HCT116 (cell line): ENCODE results near the gene RAB37. TPM values are rescaled to one million over a fixed set of nuclear protein-coding genes. Genes with fewer than 3 reads are reported as not detected.

Source experiments
- ATAC-seq: fragments of 200-7000 bp; cut with Tn5 transposase; 2 replicates; pipeline ENCODE4 v1.9.1; 2020; ENCODE audit warnings: mild to moderate bottlenecking, moderate library complexity
- BruUV-seq: library from RNA; stranded (reverse); fragments of 400-500 nt; replicated peaks from 2 replicates; lab custom pipeline; 2021; lab: Mats Ljungman, UMichigan
- CTCF ChIA-PET: fragments of 300-600 bp; sonication (Branson Sonifier 250); formaldehyde crosslinking; loops from one replicate; lab custom pipeline; 2021; ENCODE audit warnings: antibody characterized with exemption; lab: Charles Lee
- POLR2A ChIA-PET: fragments of 300-600, 350-600 bp; sonication (Branson Sonifier 250); formaldehyde crosslinking; loops from one replicate; lab custom pipeline; 2021; ENCODE audit warnings: antibody characterized with exemption; lab: Charles Lee
- RAD21 ChIA-PET, 2 experiments: fragments of 300-600 bp; sonication (Branson Sonifier 250); formaldehyde crosslinking; loops; one replicate each; lab custom pipeline; 2023; ENCODE audit warnings: low total read pairs in 2 of 2; ENCODE audit not compliant: uncharacterized antibody in 2 of 2, unreplicated experiment in 2 of 2, low non-redundant PET in 1 of 2; lab: Charles Lee
- DNase-seq: peaks from one replicate; pipeline ENCODE4 v3.0.0-alpha.2; 2010; ENCODE audit warnings: low read depth, low spot score
- H2AFZ ChIP-seq: fragments of 200-600 bp; shearing (Covaris generic), sonication (generic); 2 replicates; pipeline ENCODE4 v1.6.1; 2017; ENCODE audit warnings: low read depth, mixed run types, mixed read lengths, antibody characterized with exemption, low read length; ENCODE audit not compliant: poor library complexity, severe bottlenecking
- H3K27ac ChIP-seq: 2 replicates; pipeline ENCODE4 v1.5.1; 2012; ENCODE audit warnings: low read depth, low read length
- H3K27me3 ChIP-seq: fragments of 200-600 bp; sonication (generic); 2 replicates; pipeline ENCODE4 v1.6.1; 2016; ENCODE audit warnings: mixed run types, low read length, mixed read lengths; ENCODE audit not compliant: insufficient read depth
- H3K36me3 ChIP-seq, 2 experiments: fragments of 200-500 bp in 1 of 2; fragments of 200-600 bp in 1 of 2; sonication (Bioruptor generic) in 1 of 2; sonication (generic) in 1 of 2; 2 replicates each; pipeline versions ENCODE4 v1.5.1 to v1.6.1; 2014 to 2016; ENCODE audit warnings: low read length in 2 of 2, inconsistent platforms in 1 of 2, mixed read lengths in 1 of 2, mixed run types in 1 of 2; ENCODE audit not compliant: insufficient read depth in 2 of 2, control insufficient read depth in 1 of 2
- H3K4me1 ChIP-seq, 2 experiments: fragments of 200-600 bp in 1 of 2; sonication (generic) in 1 of 2; 2 replicates each; pipeline versions ENCODE4 v1.5.1 to v1.6.1; 2012 to 2017; ENCODE audit warnings: low read length in 2 of 2, inconsistent platforms in 1 of 2, mild to moderate bottlenecking in 1 of 2, mixed read lengths in 1 of 2, mixed run types in 1 of 2, moderate library complexity in 1 of 2; ENCODE audit not compliant: insufficient read depth in 2 of 2, control insufficient read depth in 1 of 2
- H3K4me2 ChIP-seq: fragments of 200-600 bp; sonication (generic); 2 replicates; pipeline ENCODE4 v1.6.1; 2017; ENCODE audit warnings: mixed run types, low read length, mixed read lengths
- H3K4me3 ChIP-seq, 2 experiments: fragments of 200-600 bp in 1 of 2; sonication (generic) in 1 of 2; replicated peaks in 1 of 2; 2 replicates each; pipeline ENCODE4 v1.5.1; 2011 to 2016; ENCODE audit warnings: low read length in 2 of 2, control low read depth in 1 of 2, low read depth in 1 of 2, mild to moderate bottlenecking in 1 of 2, mixed read lengths in 1 of 2, mixed run types in 1 of 2
- H3K79me2 ChIP-seq: fragments of 200-600 bp; sonication (generic); 2 replicates; pipeline ENCODE4 v1.6.1; 2017; ENCODE audit warnings: mild to moderate bottlenecking, mixed run types, low read length, moderate library complexity, mixed read lengths; ENCODE audit not compliant: insufficient read depth
- H3K9ac ChIP-seq: fragments of 200-600 bp; sonication (generic); 2 replicates; pipeline ENCODE4 v1.6.1; 2016; ENCODE audit warnings: low read length, mixed read lengths
- H3K9me2 ChIP-seq: fragments of 200-600 bp; sonication (generic), shearing (Covaris generic); 2 replicates; pipeline ENCODE4 v1.6.1; 2017; ENCODE audit warnings: mixed run types, mild to moderate bottlenecking, moderate library complexity; ENCODE audit not compliant: insufficient read depth
- H3K9me3 ChIP-seq, 2 experiments: fragments of 200-500 bp in 1 of 2; fragments of 200-600 bp in 1 of 2; sonication (Bioruptor generic) in 1 of 2; sonication (generic) in 1 of 2; 2 replicates each; pipeline ENCODE4 v1.6.1; 2014 to 2017; ENCODE audit warnings: low read length in 2 of 2, mixed read lengths in 2 of 2, inconsistent platforms in 1 of 2, low read depth in 1 of 2, mild to moderate bottlenecking in 1 of 2, mixed run types in 1 of 2, moderate library complexity in 1 of 2; ENCODE audit not compliant: control insufficient read depth in 1 of 2, insufficient read depth in 1 of 2
- H4K20me1 ChIP-seq: fragments of 200-600 bp; sonication (generic), shearing (Covaris generic); 2 replicates; pipeline ENCODE4 v1.6.1; 2017; ENCODE audit warnings: mixed run types, mild to moderate bottlenecking, moderate library complexity; ENCODE audit not compliant: insufficient read depth
- CTCF ChIP-seq, 3 experiments: fragments of 200-600 bp in 1 of 3; sonication (generic) in 1 of 3; IDR thresholded peaks in 2 of 3; conservative IDR thresholded peaks in 1 of 3; 2 replicates each; pipeline ENCODE4 v1.5.1; 2012 to 2017; ENCODE audit warnings: low read depth in 2 of 3, low read length in 2 of 3, antibody characterized with exemption in 1 of 3, borderline replicate concordance in 1 of 3, control low read depth in 1 of 3, mild to moderate bottlenecking in 1 of 3, mixed read lengths in 1 of 3, mixed run types in 1 of 3, moderate library complexity in 1 of 3; ENCODE audit not compliant: insufficient read depth in 1 of 3
- POLR2AphosphoS5 ChIP-seq: IDR thresholded peaks from 2 replicates; pipeline ENCODE4 v1.6.1; 2011; ENCODE audit warnings: mild to moderate bottlenecking, low read depth, low read length, moderate library complexity
- TCF7L2 ChIP-seq: IDR thresholded peaks from 2 replicates; pipeline ENCODE4 v1.7.0; 2011; ENCODE audit warnings: borderline replicate concordance, inconsistent platforms; ENCODE audit not compliant: insufficient read depth, insufficient read length; ENCODE audit errors: extremely low read depth
- intact Hi-C: fragments of 100-400 bp; cut with micrococcal nuclease; formaldehyde crosslinking; loops from 2 replicates; pipeline ENCODE4 v1.10.0; 2022
- total RNA-seq: library from RNA; stranded (reverse); gene quantifications from one replicate; pipeline ENCODE4 v1.2.1, GENCODE V29; 2021; ENCODE audit not compliant: unreplicated experiment

Gene RAB37
- total RNA-seq, 1 experiment from 2014 or later = 8.2 TPM

- RAD21 ChIA-PET = no interaction called here
- no peaks in the 10 kb centered on the region for H4K20me1 ChIP-seq
- no peaks in the 10 kb centered on the region for H3K9me2 ChIP-seq
- no peak for DNase-seq
- H2AFZ ChIP-seq = no peak overlapping the region
- H3K27ac ChIP-seq = no peak overlapping the region
- no peak for ATAC-seq
- intact Hi-C loops = no loop called here
- TF ChIP-seq POLR2AphosphoS5 (no peak), CTCF (IDR thresholded peaks at IDR 0.05 in 2 of 3, conservative IDR thresholded peaks at IDR 0.05 in 1 of 3; ENCODE audit: borderline replicate concordance in 1 of 3, insufficient read depth in 1 of 3, low read depth in 2 of 3, low read length in 2 of 3) (no peak)
- H3K4me3 ChIP-seq = no peak overlapping the region
- no peaks in the 10 kb centered on the region for H3K9me3 ChIP-seq
- CTCF ChIA-PET = interaction anchor here (4.8 kb wide), 1 partner anchor 26 kb away, joined by 55 read pairs; no protein-coding TSS in a partner anchor
- peaks cover 48% of the 10 kb centered on the region for H3K79me2 ChIP-seq
- no peak overlapping the region for H3K9ac ChIP-seq
- POLR2A ChIA-PET = no interaction called here
- no TSS peak for BruUV-seq
- peaks cover 15 to 47% of the 10 kb centered on the region in 2 experiments; a peak in 3 of 4 replicates for H3K36me3 ChIP-seq
- H3K27me3 ChIP-seq = no peaks in the 10 kb centered on the region
- H3K4me2 ChIP-seq = no peak overlapping the region
- H3K4me1 ChIP-seq = peaks cover 9 to 30% of the 10 kb centered on the region in 2 experiments
These were observed 35.0 kb downstream of the RAB37 start for GRCh38 chr17:74772053-74772452.

- H2AFZ ChIP-seq = no peak overlapping the region
- H3K4me2 ChIP-seq = no peak overlapping the region
- BruUV-seq = no TSS peak
- H3K9ac ChIP-seq = no peak overlapping the region
- ChIA-PET POLR2A (no interaction called here), RAD21 (no interaction called here), CTCF (interaction anchor here (1.3 to 4.8 kb wide), 3 partner anchors 28 to 116 kb away, joined by 3 to 55 read pairs (median 20); no protein-coding TSS in a partner anchor)
- H3K9me2 ChIP-seq = no peaks in the 10 kb centered on the region
- ATAC-seq = no peak
- peaks cover 9 to 21% of the 10 kb centered on the region in 2 experiments for H3K4me1 ChIP-seq
- H4K20me1 ChIP-seq = no peaks in the 10 kb centered on the region
- H3K79me2 ChIP-seq = peaks cover 55% of the 10 kb centered on the region
- H3K36me3 ChIP-seq = peaks cover 15 to 47% of the 10 kb centered on the region in 2 experiments; a peak in 3 of 4 replicates
- H3K9me3 ChIP-seq = no peaks in the 10 kb centered on the region
- TF ChIP-seq TCF7L2 = no peak
- intact Hi-C loops = no loop called here
- no peaks in the 10 kb centered on the region for H3K27me3 ChIP-seq
- no peak overlapping the region for H3K4me3 ChIP-seq
- H3K27ac ChIP-seq = peak overlapping the region; percentile 22; the same call in 1 of the 2 replicates
- no peak for DNase-seq
These were observed 36.4 kb downstream of the RAB37 start for GRCh38 chr17:74773414-74773813.
